ENCODE data around the gene PNMA6F. TPM values are rescaled to one million over a fixed set of nuclear protein-coding genes. Genes with fewer than 3 reads are reported as not detected.
"Not testable (repeated sequence)": the region's sequence is repeated elsewhere in the genome, so short reads cannot be mapped to it uniquely, and the experiment has no call there.

Gene PNMA6F
- total RNA-seq, 1 experiment from 2014 or later, result not detected

DNA sequence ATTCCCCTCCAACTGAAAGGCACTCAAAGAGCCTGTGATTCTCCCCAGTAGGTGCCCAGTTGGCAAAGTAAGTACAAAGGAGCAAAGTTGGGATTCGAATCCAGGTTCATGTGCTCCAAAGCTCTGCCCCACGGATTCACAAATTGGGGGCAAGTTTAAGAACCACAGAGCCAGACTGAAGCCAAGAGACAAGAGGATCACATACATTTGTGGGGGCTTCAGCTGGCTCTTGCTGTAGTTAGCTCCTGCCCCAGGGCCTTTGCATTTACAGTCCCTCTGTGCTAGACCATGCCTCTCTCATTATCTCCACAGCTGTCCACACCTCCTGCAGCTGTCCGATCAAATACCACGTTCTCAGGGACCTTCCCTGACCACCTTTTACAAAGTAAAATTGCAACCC lies 18.8 kb downstream of the PNMA6F start:
- no peak for DNase-seq (ENCODE audit: low spot score)

DNA sequence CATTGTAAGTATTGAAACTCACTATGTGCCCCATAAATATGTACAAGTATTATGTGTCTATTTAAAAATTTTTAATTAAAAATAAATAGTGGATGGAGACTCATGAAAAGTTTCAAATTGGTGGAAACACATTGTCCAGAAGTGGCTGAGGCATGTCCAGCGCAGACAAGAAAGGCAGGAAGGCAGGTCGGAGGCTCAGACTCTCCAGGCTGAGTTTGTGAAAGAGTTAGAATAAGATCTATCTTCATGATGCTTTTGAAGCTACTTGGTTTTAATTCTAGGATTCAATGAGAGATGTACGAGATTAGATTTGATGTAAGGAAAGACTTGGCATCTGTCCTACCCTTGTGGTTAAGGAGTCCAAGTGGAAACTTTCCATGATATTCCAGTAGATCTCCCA lies 19.8 kb downstream of the PNMA6F start:
- DNase-seq (ENCODE audit: low spot score), result no peak

DNA sequence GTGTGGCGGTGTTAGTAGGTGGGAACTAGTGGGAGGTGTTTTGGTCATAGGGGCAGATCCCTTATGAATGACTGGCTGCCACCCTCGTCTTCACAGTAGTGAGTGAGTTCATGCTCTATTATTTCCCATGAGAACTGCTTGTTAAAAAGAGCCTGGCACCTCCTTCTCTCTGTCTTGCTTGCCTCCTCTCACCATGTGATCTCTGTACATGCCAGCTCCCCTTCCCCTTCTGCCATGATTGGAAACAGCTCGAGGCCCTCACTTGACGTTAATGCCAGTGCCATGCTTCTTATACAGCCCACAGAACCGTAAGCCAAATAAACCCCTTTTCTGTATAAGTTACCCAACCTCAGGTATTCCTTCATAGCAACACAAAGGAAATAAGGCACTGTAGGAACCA lies 21.7 kb downstream of the PNMA6F start:
- DNase-seq (ENCODE audit: low spot score), result no peak

DNA sequence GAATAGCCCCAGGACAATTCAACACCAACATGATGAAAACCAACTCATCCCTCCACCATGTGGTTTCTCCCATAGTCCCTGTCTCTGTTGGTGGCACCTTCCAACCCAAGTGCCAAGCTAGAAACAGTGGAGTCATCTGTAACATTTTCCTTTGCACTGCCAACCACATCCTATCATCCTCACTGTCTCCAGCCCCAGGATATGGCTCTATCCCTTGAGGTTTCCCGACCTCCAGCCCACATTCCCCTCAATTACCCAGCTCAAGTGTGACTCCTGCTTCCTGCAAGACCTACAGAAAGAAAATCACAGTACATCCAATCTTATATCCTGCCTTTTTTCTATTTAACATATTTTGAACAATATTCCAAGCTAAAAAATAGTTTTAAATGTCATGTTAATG lies 24.2 kb downstream of the PNMA6F start:
- DNase-seq (ENCODE audit: low spot score), result no peak

DNA sequence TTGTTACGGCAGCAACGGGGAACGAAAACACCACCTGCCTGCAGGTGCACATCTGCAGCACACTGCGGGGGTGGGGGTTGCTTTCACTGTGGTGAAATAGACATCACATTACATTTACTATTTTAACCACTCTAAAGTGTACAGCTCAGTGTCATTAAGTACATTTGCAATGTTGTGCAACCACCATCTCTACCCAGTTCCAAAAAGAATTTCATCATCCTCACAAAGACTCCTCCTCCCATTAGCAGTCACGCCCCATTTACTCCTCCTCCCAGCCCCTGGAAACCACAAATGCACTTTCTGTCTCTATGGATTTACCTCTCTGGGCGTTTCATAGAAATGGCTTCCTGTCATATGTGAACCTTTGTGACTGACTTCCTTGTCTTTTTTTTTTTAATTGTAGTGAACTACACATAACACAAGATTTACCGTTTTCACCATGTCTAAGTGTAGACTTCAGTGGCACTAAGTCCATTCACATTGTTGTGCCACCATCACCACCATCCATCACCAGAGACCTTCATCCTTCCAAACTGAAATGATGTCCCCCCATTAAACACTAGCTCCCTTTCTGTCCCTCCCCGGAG lies 28.0 kb downstream of the PNMA6F start:
- DNase-seq (ENCODE audit: low spot score), result not testable (repeated sequence)

DNA sequence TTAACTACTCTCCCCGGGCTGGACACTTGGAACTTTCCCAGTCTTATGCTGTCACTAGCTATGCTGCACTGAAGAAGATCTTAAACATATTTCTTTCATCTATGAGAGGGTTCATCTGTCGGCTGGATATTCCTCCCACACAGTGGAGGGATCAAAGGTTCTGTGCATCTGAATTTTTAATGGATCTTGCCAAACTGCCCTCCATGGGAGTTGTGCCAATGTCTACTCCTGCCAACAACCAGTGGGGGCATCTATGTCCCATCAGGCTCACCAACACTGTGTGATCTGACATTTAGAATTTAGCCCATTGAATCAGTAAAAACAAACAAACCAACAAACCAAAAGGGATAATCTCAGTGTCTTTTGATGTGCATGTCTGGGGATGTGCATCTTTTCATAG lies 32.8 kb downstream of the PNMA6F start:
- not testable (repeated sequence) for DNase-seq (ENCODE audit: low spot score)

DNA sequence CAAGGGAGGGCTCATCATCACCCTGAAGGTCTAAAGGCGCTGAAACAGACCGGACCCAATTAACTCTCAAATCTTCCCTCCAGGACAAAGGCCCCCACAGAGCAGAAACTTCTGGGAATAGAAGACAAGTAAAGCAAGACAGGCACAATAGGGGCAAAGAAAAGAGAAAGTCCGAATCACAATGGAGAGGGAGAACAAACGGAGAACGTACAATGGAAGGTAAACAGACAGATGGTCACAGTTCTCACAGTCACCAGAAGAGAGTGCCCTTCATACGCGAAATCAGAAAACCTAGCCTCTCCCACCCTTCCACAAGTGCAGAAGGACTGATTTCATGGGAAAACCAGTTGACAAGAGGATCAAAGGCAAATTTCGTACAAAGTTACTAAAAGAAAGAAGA lies 35.9 kb downstream of the PNMA6F start:
- not testable (repeated sequence) for DNase-seq (ENCODE audit: low spot score)

DNA sequence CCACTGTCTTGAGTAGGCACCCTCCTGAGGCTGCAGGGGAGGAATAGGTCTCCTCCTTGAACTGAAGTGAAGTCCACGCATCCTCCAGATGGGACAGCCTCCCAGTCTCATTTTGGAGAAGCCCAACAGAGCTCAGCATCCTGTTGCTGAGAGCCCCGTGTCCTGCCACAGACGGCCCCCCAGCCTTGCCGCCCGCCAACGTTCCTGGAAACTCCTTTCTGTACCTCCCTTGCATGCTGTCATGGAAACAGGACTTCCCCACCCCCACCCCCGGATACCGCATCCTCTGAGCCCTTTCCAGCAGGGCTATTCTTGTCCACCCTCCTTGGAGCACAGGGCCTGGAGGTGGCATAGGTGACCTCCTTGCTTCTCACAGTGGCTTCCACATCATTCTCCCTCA lies 37.6 kb downstream of the PNMA6F start:
- not testable (repeated sequence) for DNase-seq (ENCODE audit: low spot score)

DNA sequence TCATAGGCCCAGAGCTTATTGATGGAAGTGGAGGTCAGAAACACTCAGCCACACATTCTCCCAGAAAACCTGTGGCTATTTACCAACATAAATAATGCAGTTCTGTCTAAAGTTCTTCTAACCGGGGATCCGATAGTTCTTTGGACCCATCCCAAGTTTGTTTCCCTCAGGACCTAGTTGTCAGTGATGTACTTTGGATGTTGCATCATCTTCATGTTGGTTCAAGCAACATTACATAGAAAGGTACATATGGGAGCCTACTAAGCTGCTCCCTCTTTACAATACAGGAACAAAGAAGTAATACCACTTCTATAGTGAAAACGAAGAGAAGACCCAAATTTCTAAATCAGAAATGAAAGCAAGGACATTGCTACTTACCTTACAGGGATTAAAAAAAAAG lies 39.8 kb downstream of the PNMA6F start:
- DNase-seq (ENCODE audit: low spot score), result not testable (repeated sequence)

DNA sequence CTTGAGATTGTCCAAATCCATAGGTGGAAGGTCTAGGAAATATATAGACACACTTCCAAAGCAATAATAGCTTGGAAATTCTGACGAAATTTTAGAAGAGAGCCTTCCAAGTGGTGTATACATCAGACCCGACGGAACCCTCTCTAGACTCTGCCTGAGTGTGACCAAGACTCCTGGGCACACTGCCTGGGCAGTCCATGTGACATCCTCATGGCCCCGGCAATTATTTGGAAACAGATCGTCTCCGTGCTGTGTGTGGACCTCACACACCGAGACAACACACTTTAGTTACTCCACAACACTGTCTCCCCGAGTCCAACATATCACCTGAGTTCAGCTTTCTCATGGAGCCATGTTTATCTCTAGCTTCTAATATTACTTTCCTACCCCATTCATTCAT lies 42.3 kb downstream of the PNMA6F start:
- not testable (repeated sequence) for DNase-seq (ENCODE audit: low spot score)

DNA sequence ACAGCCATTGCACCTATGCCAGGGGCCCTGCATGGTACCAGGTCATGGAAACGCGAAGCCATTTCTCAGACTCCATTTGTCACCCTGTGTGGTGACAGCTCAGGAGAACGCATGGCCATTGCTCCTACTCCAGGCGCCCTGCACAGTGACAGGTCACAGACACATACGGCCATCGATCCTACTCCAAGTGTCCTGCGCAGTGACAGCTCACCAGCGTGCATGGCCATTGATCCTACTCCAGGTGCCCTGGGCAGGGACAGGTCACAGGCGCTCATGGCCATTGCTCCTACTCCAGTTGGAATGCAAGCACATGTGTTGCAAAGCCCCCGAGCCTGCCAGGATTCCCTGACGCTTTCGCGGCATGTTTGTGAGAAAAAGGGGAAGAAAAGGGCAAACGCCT lies 45.5 kb downstream of the PNMA6F start:
- DNase-seq (ENCODE audit: low spot score), result not testable (repeated sequence)

DNA sequence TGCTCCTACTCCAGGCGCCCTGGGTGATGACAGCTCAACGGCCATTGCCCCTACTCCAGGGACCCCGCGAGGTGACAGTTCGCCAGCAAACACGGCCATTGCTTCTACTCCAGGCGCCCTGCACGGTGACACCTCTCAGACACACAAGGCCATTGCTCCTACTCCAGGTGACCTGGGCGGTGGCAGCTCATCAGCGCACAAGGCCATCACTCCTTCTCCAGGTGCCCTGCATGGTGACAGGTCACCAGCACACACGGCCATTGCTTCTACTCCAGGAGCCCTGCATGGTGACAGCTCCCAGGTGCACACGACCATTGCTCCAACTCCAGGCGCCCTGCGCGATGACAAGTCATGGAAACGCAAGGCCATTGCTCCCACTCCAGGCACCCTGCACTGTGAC lies 46.1 kb downstream of the PNMA6F start:
- DNase-seq (ENCODE audit: low spot score), result not testable (repeated sequence)

DNA sequence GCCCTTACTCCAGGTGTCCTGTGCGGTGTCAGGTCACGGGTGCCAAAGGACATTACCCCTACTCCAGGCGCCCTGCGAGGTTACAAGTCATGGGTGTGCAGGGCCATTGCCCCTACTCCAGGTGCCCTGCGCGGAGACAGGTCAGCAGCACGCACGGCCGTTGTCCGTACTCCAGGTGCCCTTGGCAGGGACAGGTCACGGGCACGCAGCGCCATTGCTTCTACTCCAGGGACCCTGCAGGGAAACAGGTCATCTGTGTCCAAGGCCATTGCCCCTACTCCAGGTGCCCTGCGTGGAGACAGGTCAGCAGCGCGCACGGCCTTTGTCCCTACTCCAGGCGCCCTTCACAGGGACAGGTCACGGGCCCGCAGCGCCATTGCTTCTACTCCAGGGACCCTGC lies 49.0 kb downstream of the PNMA6F start:
- DNase-seq (ENCODE audit: low spot score), result not testable (repeated sequence)

DNA sequence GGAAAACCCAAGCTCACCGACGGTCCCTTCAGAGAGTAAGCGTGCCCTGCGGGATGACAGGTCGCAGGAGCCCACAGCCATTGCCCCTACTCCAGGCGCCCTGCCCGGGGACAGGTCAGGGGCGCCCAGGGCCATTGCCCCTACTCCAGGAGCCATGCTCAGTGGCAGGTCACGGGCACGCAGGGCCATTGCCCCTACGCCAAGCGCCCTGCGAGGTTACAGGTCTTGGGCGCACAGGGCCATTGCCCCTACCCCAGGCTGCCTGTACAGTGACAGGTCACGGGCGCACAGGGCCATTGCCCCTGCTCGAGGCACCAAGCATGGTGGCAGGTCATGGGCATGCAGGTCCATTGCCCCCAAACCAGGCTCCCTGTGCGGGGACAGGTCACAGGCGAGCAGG lies 49.5 kb downstream of the PNMA6F start:
- not testable (repeated sequence) for DNase-seq (ENCODE audit: low spot score)

Other genes starting within 250 kb of the PNMA6F start
- gene PNMA6A, start 249.3 kb downstream of the PNMA6F start, total RNA-seq (2014; rRNA removed; shearing (Covaris generic)), result 0.29 and 0.68 TPM in 2 replicates
- gene MAGEA1, start 142.5 kb downstream of the PNMA6F start, total RNA-seq (2014; rRNA removed; shearing (Covaris generic)), result 153 and 209 TPM in 2 replicates
- 6.0 and 6.3 TPM in 2 replicates for gene ZNF275, start 12.4 kb upstream of the PNMA6F start, total RNA-seq (2014; rRNA removed; shearing (Covaris generic))
- not detected in 2 replicates for gene PNMA6E, start 79.6 kb upstream of the PNMA6F start, total RNA-seq (2014; rRNA removed; shearing (Covaris generic))
- not detected in 2 replicates for gene ZFP92, start 89.7 kb upstream of the PNMA6F start, total RNA-seq (2014; rRNA removed; shearing (Covaris generic))
- 1.2 TPM in 1 of 2 replicates, not detected in the other for gene TREX2, start 124.3 kb upstream of the PNMA6F start, total RNA-seq (2014; rRNA removed; shearing (Covaris generic))
- 48.6 and 52.4 TPM in 2 replicates for gene HAUS7, start 148.8 kb upstream of the PNMA6F start, total RNA-seq (2014; rRNA removed; shearing (Covaris generic))
- not detected in 2 replicates for gene BGN, start 173.2 kb upstream of the PNMA6F start, total RNA-seq (2014; rRNA removed; shearing (Covaris generic))
- gene ATP2B3, start 195.9 kb upstream of the PNMA6F start, total RNA-seq (2014; rRNA removed; shearing (Covaris generic)), result not detected in 2 replicates

Measured in H4 (cell line).